GM23338 (cell line): ENCODE measurements around the gene MYO1G. TPM values are rescaled to one million over a fixed set of nuclear protein-coding genes. Genes with fewer than 3 reads are reported as not detected.

Experiments used
- ATAC-seq: fragments of 200-7000 bp; cut with Tn5 transposase; 3 replicates; pipeline ENCODE4 v1.9.1; 2020
- DNase-seq: peaks from one replicate; pipeline ENCODE4 v3.0.0-alpha.2; 2015; ENCODE audit warnings: low spot score
- H2AFZ ChIP-seq: fragments of 200-600 bp; sonication (generic); 2 replicates; pipeline ENCODE4 v1.8.0; 2016; ENCODE audit warnings: antibody characterized with exemption, mild to moderate bottlenecking, moderate library complexity
- H3F3A ChIP-seq: fragments of 200-600 bp; sonication (generic); replicated peaks from 2 replicates; pipeline ENCODE4 v1.8.0; 2017; ENCODE audit warnings: antibody characterized with exemption, mixed run types, low read depth
- H3K27ac ChIP-seq: fragments of 200-600 bp; sonication (generic); 2 replicates; pipeline ENCODE4 v1.6.1; 2016; ENCODE audit warnings: low read depth
- H3K27me3 ChIP-seq: fragments of 200-600 bp; sonication (generic); 2 replicates; pipeline ENCODE4 v1.8.0; 2016; ENCODE audit warnings: mild to moderate bottlenecking, mixed run types, moderate library complexity; ENCODE audit not compliant: insufficient read depth
- H3K36me3 ChIP-seq: fragments of 200-600 bp; sonication (generic); 2 replicates; pipeline ENCODE4 v1.8.0; 2016; ENCODE audit warnings: mild to moderate bottlenecking; ENCODE audit not compliant: insufficient read depth
- H3K4me1 ChIP-seq: fragments of 200-600 bp; sonication (generic); 2 replicates; pipeline ENCODE4 v1.8.0; 2016; ENCODE audit warnings: mild to moderate bottlenecking, moderate library complexity; ENCODE audit not compliant: insufficient read depth
- H3K4me2 ChIP-seq: fragments of 200-600 bp; sonication (generic); 2 replicates; pipeline ENCODE4 v1.7.1; 2017; ENCODE audit warnings: mixed run types
- H3K4me3 ChIP-seq: fragments of 200-600 bp; sonication (generic); 2 replicates; pipeline ENCODE4 v1.6.1; 2016; ENCODE audit warnings: mixed run types
- H3K79me2 ChIP-seq: fragments of 200-600 bp; sonication (generic); replicated peaks from 2 replicates; pipeline ENCODE4 v1.8.0; 2017; ENCODE audit warnings: mild to moderate bottlenecking; ENCODE audit not compliant: insufficient read depth
- H3K9me2 ChIP-seq: fragments of 200-600 bp; sonication (generic); 2 replicates; pipeline ENCODE4 v1.8.0; 2017; ENCODE audit not compliant: insufficient read depth
- H4K20me1 ChIP-seq: fragments of 200-600 bp; sonication (generic); replicated peaks from 2 replicates; pipeline ENCODE4 v1.8.0; 2017; ENCODE audit warnings: mild to moderate bottlenecking; ENCODE audit not compliant: insufficient read depth
- H3K27ac Mint-ChIP-seq: 2 replicates; pipeline ENCODE4 v1.8.0; 2020; ENCODE audit warnings: inconsistent platforms, mild to moderate bottlenecking, moderate library complexity, mixed read lengths
- H3K27me3 Mint-ChIP-seq: 3 replicates; pipeline ENCODE4 v1.8.0; 2022; ENCODE audit warnings: low read depth, mild to moderate bottlenecking, moderate library complexity, mixed read lengths, inconsistent platforms; ENCODE audit not compliant: insufficient read depth, poor library complexity
- H3K36me3 Mint-ChIP-seq: 3 replicates; pipeline ENCODE4 v1.8.0; 2021; ENCODE audit warnings: low read depth, mild to moderate bottlenecking, inconsistent platforms, moderate library complexity, mixed read lengths
- H3K4me1 Mint-ChIP-seq: 3 replicates; pipeline ENCODE4 v1.8.0; 2020; ENCODE audit warnings: mild to moderate bottlenecking, inconsistent platforms, mixed read lengths
- H3K4me3 Mint-ChIP-seq: 3 replicates; pipeline ENCODE4 v1.8.0; 2021; ENCODE audit warnings: moderate library complexity, mild to moderate bottlenecking, inconsistent platforms, mixed read lengths
- H3K9me3 Mint-ChIP-seq: 3 replicates; pipeline ENCODE4 v1.8.0; 2020; ENCODE audit warnings: moderate library complexity, mild to moderate bottlenecking, inconsistent platforms, mixed read lengths
- EZH2 ChIP-seq: fragments of 200-600 bp; sonication (generic); IDR thresholded peaks from one replicate; pipeline ENCODE4 v1.8.0; 2017; ENCODE audit warnings: antibody characterized with exemption, mild to moderate bottlenecking, low read depth; ENCODE audit not compliant: unreplicated experiment
- EZH2phosphoT487 ChIP-seq: fragments of 200-600 bp; sonication (generic); IDR thresholded peaks from one replicate; pipeline ENCODE4 v1.8.1; 2018; ENCODE audit warnings: antibody characterized with exemption; ENCODE audit not compliant: unreplicated experiment
- JUNB ChIP-seq: IDR thresholded peaks from one replicate; pipeline ENCODE4 v1.6.1; 2016; ENCODE audit warnings: antibody characterized with exemption; ENCODE audit not compliant: unreplicated experiment
- NANOG ChIP-seq: IDR thresholded peaks from 2 replicates; pipeline ENCODE4 v1.6.1; 2016; ENCODE audit warnings: antibody characterized with exemption, borderline replicate concordance
- POLR2AphosphoS5 ChIP-seq: IDR thresholded peaks from 2 replicates; pipeline ENCODE4 v1.6.1; 2016; ENCODE audit warnings: antibody characterized with exemption, low read depth
- STAT1 ChIP-seq: IDR thresholded peaks from one replicate; pipeline ENCODE4 v1.6.1; 2016; ENCODE audit warnings: antibody characterized with exemption; ENCODE audit not compliant: unreplicated experiment
- ZNF114 ChIP-seq: fragments of 250-450 bp; sonication (Bioruptor Pico); IDR thresholded peaks from 2 replicates; pipeline ENCODE4 v1.5.0; 2020; ENCODE audit warnings: mild to moderate bottlenecking, moderate library complexity
- ZNF331 ChIP-seq: fragments of 250-450 bp; sonication (Bioruptor Pico); IDR thresholded peaks from 2 replicates; pipeline ENCODE4 v1.5.0; 2020; ENCODE audit warnings: low read depth, mild to moderate bottlenecking, moderate library complexity
- polyA plus RNA-seq: library from polyadenylated mRNA; unstranded; fragments of >200 nt; fragmentation: Nextera tagmentation; extraction: Ambion mirVana; gene quantifications from 2 replicates; pipeline ENCODE4 v1.2.1, GENCODE V29; 2016
- total RNA-seq: library from RNA; depleted of rRNA; stranded (reverse); fragments of >200 nt; shearing (Covaris generic); gene quantifications from 2 replicates; pipeline ENCODE4 v1.2.3, GENCODE V29; 2014
- TF ChIP-seq, protein P1 (sequence below), 2 experiments: fragments of 200-600 bp in 1 of 2; sonication (generic) in 1 of 2; conservative IDR thresholded peaks; 2 replicates each; pipeline versions ENCODE4 v1.5.1 to v1.6.1; 2016 to 2017; ENCODE audit warnings: antibody characterized with exemption in 2 of 2, low read depth in 2 of 2, mild to moderate bottlenecking in 2 of 2, moderate library complexity in 1 of 2
- TF ChIP-seq, protein P2 (sequence below): IDR thresholded peaks from one replicate; pipeline ENCODE4 v1.6.1; 2018; ENCODE audit warnings: antibody characterized with exemption; ENCODE audit not compliant: unreplicated experiment
- TF ChIP-seq, protein P3 (sequence below): IDR thresholded peaks from 2 replicates; pipeline ENCODE4 v1.6.1; 2016; ENCODE audit warnings: antibody characterized with exemption
- TF ChIP-seq, protein P4 (sequence below): fragments of 250-450 bp; sonication (Bioruptor Pico); IDR thresholded peaks from 2 replicates; pipeline ENCODE4 v1.5.0; 2020; ENCODE audit warnings: mild to moderate bottlenecking, moderate library complexity

Gene MYO1G
- total and polyA plus RNA-seq, 2 experiments from 2014 or later, result 0.10 to 0.11 TPM

DNA sequence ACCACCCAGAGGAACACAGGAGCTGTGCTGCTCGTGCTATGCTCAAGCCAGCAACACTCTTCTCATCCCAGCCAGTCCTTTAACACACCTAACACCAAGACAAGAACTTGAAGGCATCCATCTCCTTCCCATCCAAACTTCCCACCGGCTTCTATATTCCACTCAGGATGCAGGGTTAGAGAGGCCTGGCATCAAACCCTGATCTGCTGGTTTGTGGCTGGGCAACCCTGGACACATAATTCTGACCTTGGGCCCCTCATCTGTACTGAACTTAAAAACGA lies 5.6 kb upstream of the MYO1G start:
- Mint-ChIP-seq H3K4me1 (peaks cover 30% of the 10 kb centered on the region), H3K27ac (peak overlapping the region; percentile 100)
- peak overlapping the region; percentile 95 for H3K27ac ChIP-seq

More for the DNA sequence above, 5.6 kb upstream of the MYO1G start:
- Histone ChIP-seq H4K20me1 (peaks cover 21% of the 10 kb centered on the region), H3K9me2 (no peaks in the 10 kb centered on the region), H3K27me3 (no peaks in the 10 kb centered on the region), H3K4me2 (peak overlapping the region; percentile 99), H3K36me3 (peaks cover 40% of the 10 kb centered on the region), H3K4me3 (peak overlapping the region; percentile 98), H2AFZ (no peak overlapping the region), H3F3A (peaks cover 52% of the 10 kb centered on the region), H3K79me2 (peaks cover 25% of the 10 kb centered on the region), H3K4me1 (peaks cover 10% of the 10 kb centered on the region)
- Mint-ChIP-seq H3K4me3 (peak overlapping the region; percentile 100), H3K9me3 (no peaks in the 10 kb centered on the region), H3K36me3 (peaks cover 59% of the 10 kb centered on the region), H3K27me3 (peaks cover 25% of the 10 kb centered on the region)
- TF ChIP-seq STAT1 (no peak), EZH2phosphoT487 (no peak), ZNF331 (CRISPR knock-in tag) (no peak), NANOG (no peak), ZNF114 (CRISPR knock-in tag) (no peak), JUNB (no peak), POLR2AphosphoS5 (no peak; the same call in 1 of the 2 replicates), EZH2 (no peak)
- TF ChIP-seq, protein P1, sequence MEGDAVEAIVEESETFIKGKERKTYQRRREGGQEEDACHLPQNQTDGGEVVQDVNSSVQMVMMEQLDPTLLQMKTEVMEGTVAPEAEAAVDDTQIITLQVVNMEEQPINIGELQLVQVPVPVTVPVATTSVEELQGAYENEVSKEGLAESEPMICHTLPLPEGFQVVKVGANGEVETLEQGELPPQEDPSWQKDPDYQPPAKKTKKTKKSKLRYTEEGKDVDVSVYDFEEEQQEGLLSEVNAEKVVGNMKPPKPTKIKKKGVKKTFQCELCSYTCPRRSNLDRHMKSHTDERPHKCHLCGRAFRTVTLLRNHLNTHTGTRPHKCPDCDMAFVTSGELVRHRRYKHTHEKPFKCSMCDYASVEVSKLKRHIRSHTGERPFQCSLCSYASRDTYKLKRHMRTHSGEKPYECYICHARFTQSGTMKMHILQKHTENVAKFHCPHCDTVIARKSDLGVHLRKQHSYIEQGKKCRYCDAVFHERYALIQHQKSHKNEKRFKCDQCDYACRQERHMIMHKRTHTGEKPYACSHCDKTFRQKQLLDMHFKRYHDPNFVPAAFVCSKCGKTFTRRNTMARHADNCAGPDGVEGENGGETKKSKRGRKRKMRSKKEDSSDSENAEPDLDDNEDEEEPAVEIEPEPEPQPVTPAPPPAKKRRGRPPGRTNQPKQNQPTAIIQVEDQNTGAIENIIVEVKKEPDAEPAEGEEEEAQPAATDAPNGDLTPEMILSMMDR (conservative IDR thresholded peaks at IDR 0.05; ENCODE audit: low read depth in 2 of 2), result no peak
- TF ChIP-seq, protein P2, sequence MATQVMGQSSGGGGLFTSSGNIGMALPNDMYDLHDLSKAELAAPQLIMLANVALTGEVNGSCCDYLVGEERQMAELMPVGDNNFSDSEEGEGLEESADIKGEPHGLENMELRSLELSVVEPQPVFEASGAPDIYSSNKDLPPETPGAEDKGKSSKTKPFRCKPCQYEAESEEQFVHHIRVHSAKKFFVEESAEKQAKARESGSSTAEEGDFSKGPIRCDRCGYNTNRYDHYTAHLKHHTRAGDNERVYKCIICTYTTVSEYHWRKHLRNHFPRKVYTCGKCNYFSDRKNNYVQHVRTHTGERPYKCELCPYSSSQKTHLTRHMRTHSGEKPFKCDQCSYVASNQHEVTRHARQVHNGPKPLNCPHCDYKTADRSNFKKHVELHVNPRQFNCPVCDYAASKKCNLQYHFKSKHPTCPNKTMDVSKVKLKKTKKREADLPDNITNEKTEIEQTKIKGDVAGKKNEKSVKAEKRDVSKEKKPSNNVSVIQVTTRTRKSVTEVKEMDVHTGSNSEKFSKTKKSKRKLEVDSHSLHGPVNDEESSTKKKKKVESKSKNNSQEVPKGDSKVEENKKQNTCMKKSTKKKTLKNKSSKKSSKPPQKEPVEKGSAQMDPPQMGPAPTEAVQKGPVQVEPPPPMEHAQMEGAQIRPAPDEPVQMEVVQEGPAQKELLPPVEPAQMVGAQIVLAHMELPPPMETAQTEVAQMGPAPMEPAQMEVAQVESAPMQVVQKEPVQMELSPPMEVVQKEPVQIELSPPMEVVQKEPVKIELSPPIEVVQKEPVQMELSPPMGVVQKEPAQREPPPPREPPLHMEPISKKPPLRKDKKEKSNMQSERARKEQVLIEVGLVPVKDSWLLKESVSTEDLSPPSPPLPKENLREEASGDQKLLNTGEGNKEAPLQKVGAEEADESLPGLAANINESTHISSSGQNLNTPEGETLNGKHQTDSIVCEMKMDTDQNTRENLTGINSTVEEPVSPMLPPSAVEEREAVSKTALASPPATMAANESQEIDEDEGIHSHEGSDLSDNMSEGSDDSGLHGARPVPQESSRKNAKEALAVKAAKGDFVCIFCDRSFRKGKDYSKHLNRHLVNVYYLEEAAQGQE, result no peak
- TF ChIP-seq, protein P3, sequence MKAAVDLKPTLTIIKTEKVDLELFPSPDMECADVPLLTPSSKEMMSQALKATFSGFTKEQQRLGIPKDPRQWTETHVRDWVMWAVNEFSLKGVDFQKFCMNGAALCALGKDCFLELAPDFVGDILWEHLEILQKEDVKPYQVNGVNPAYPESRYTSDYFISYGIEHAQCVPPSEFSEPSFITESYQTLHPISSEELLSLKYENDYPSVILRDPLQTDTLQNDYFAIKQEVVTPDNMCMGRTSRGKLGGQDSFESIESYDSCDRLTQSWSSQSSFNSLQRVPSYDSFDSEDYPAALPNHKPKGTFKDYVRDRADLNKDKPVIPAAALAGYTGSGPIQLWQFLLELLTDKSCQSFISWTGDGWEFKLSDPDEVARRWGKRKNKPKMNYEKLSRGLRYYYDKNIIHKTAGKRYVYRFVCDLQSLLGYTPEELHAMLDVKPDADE, result no peak
- TF ChIP-seq, protein P4, sequence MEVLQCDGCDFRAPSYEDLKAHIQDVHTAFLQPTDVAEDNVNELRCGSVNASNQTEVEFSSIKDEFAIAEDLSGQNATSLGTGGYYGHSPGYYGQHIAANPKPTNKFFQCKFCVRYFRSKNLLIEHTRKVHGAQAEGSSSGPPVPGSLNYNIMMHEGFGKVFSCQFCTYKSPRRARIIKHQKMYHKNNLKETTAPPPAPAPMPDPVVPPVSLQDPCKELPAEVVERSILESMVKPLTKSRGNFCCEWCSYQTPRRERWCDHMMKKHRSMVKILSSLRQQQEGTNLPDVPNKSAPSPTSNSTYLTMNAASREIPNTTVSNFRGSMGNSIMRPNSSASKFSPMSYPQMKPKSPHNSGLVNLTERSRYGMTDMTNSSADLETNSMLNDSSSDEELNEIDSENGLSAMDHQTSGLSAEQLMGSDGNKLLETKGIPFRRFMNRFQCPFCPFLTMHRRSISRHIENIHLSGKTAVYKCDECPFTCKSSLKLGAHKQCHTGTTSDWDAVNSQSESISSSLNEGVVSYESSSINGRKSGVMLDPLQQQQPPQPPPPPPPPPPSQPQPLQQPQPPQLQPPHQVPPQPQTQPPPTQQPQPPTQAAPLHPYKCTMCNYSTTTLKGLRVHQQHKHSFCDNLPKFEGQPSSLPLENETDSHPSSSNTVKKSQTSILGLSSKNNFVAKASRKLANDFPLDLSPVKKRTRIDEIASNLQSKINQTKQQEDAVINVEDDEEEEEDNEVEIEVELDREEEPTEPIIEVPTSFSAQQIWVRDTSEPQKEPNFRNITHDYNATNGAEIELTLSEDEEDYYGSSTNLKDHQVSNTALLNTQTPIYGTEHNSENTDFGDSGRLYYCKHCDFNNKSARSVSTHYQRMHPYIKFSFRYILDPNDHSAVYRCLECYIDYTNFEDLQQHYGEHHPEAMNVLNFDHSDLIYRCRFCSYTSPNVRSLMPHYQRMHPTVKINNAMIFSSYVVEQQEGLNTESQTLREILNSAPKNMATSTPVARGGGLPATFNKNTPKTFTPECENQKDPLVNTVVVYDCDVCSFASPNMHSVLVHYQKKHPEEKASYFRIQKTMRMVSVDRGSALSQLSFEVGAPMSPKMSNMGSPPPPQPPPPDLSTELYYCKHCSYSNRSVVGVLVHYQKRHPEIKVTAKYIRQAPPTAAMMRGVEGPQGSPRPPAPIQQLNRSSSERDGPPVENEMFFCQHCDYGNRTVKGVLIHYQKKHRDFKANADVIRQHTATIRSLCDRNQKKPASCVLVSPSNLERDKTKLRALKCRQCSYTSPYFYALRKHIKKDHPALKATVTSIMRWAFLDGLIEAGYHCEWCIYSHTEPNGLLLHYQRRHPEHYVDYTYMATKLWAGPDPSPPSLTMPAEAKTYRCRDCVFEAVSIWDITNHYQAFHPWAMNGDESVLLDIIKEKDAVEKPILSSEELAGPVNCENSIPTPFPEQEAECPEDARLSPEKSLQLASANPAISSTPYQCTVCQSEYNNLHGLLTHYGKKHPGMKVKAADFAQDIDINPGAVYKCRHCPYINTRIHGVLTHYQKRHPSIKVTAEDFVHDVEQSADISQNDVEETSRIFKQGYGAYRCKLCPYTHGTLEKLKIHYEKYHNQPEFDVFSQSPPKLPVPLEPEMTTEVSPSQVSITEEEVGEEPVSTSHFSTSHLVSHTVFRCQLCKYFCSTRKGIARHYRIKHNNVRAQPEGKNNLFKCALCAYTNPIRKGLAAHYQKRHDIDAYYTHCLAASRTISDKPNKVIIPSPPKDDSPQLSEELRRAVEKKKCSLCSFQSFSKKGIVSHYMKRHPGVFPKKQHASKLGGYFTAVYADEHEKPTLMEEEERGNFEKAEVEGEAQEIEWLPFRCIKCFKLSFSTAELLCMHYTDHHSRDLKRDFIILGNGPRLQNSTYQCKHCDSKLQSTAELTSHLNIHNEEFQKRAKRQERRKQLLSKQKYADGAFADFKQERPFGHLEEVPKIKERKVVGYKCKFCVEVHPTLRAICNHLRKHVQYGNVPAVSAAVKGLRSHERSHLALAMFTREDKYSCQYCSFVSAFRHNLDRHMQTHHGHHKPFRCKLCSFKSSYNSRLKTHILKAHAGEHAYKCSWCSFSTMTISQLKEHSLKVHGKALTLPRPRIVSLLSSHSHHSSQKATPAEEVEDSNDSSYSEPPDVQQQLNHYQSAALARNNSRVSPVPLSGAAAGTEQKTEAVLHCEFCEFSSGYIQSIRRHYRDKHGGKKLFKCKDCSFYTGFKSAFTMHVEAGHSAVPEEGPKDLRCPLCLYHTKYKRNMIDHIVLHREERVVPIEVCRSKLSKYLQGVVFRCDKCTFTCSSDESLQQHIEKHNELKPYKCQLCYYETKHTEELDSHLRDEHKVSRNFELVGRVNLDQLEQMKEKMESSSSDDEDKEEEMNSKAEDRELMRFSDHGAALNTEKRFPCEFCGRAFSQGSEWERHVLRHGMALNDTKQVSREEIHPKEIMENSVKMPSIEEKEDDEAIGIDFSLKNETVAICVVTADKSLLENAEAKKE (CRISPR knock-in tag), result no peak
- DNase-seq (no peak), ATAC-seq (no peak)
